ENCODE measurements around the gene PGM5. TPM values are rescaled to one million over a fixed set of nuclear protein-coding genes. Genes with fewer than 3 reads are reported as not detected.

PGM5 gene
- total RNA-seq, 1 donor, result 0.36 TPM

- no peak overlapping the region for H3K27ac ChIP-seq (ENCODE audit: low read depth, low read length)
- no peak overlapping the region for H2AFZ ChIP-seq (ENCODE audit: low read length)
- H3K36me3 ChIP-seq (ENCODE audit: insufficient read depth, low read length), result no peaks in the 10 kb centered on the region
- H3K79me2 ChIP-seq (ENCODE audit: insufficient read depth, low read length), result no peaks in the 10 kb centered on the region
- no peaks in the 10 kb centered on the region for H3K9me3 ChIP-seq (ENCODE audit: low read depth, low read length)
- no peak overlapping the region for H3K4me2 ChIP-seq (ENCODE audit: insufficient read depth, low read length)
- H4K20me1 ChIP-seq (ENCODE audit: insufficient read depth, low read length), result no peaks in the 10 kb centered on the region
- H3K4me3 ChIP-seq (ENCODE audit: insufficient read depth, low read length), result no peak overlapping the region
- no peaks in the 10 kb centered on the region for H3K4me1 ChIP-seq (ENCODE audit: insufficient read depth, low read length)
- H3K27me3 ChIP-seq (ENCODE audit: insufficient read depth, low read length), result no peaks in the 10 kb centered on the region
- TF ChIP-seq CTCF (IDR thresholded peaks at IDR 0.05; ENCODE audit: extremely low read depth, low read depth, low read length), result no peak
- no peak for DNase-seq (ENCODE audit: insufficient read length, low spot score, missing footprints)
These were observed 101.4 kb downstream of the PGM5 start for GRCh38 chr9:68457803-68458202.

GRCh38 chr9:68458918-68459317 lies 102.5 kb downstream of the PGM5 start:
- TF ChIP-seq CTCF (IDR thresholded peaks at IDR 0.05; ENCODE audit: extremely low read depth, low read depth, low read length), result no peak
- Histone ChIP-seq H2AFZ (ENCODE audit: low read length) (no peak overlapping the region), H3K9me3 (ENCODE audit: low read depth, low read length) (no peaks in the 10 kb centered on the region), H4K20me1 (ENCODE audit: insufficient read depth, low read length) (no peaks in the 10 kb centered on the region), H3K27ac (ENCODE audit: low read depth, low read length) (no peak overlapping the region), H3K4me1 (ENCODE audit: insufficient read depth, low read length) (no peaks in the 10 kb centered on the region), H3K4me2 (ENCODE audit: insufficient read depth, low read length) (no peak overlapping the region), H3K79me2 (ENCODE audit: insufficient read depth, low read length) (no peaks in the 10 kb centered on the region), H3K4me3 (ENCODE audit: insufficient read depth, low read length) (no peak overlapping the region), H3K27me3 (ENCODE audit: insufficient read depth, low read length) (no peaks in the 10 kb centered on the region), H3K36me3 (ENCODE audit: insufficient read depth, low read length) (no peaks in the 10 kb centered on the region)
- no peak for DNase-seq (ENCODE audit: insufficient read length, low spot score, missing footprints)

GRCh38 chr9:68462105-68462775 lies 105.8 kb downstream of the PGM5 start:
- Histone ChIP-seq H3K27ac (ENCODE audit: low read depth, low read length) (no peak overlapping the region), H2AFZ (ENCODE audit: low read length) (no peak overlapping the region), H3K4me2 (ENCODE audit: insufficient read depth, low read length) (no peak overlapping the region), H4K20me1 (ENCODE audit: insufficient read depth, low read length) (no peaks in the 10 kb centered on the region), H3K4me1 (ENCODE audit: insufficient read depth, low read length) (no peaks in the 10 kb centered on the region), H3K27me3 (ENCODE audit: insufficient read depth, low read length) (no peaks in the 10 kb centered on the region), H3K9me3 (ENCODE audit: low read depth, low read length) (no peaks in the 10 kb centered on the region), H3K79me2 (ENCODE audit: insufficient read depth, low read length) (no peaks in the 10 kb centered on the region), H3K36me3 (ENCODE audit: insufficient read depth, low read length) (no peaks in the 10 kb centered on the region), H3K4me3 (ENCODE audit: insufficient read depth, low read length) (no peak overlapping the region)
- TF ChIP-seq CTCF (IDR thresholded peaks at IDR 0.05; ENCODE audit: extremely low read depth, low read depth, low read length), result no peak
- no peak for DNase-seq (ENCODE audit: insufficient read length, low spot score, missing footprints)

- H3K9me3 ChIP-seq (ENCODE audit: low read depth, low read length), result no peaks in the 10 kb centered on the region
- no peak overlapping the region for H2AFZ ChIP-seq (ENCODE audit: low read length)
- TF ChIP-seq CTCF (IDR thresholded peaks at IDR 0.05; ENCODE audit: extremely low read depth, low read depth, low read length), result no peak
- H3K36me3 ChIP-seq (ENCODE audit: insufficient read depth, low read length), result no peaks in the 10 kb centered on the region
- H3K4me3 ChIP-seq (ENCODE audit: insufficient read depth, low read length), result no peak overlapping the region
- no peak for DNase-seq (ENCODE audit: insufficient read length, low spot score, missing footprints)
- no peak overlapping the region for H3K27ac ChIP-seq (ENCODE audit: low read depth, low read length)
- no peaks in the 10 kb centered on the region for H3K79me2 ChIP-seq (ENCODE audit: insufficient read depth, low read length)
- H3K4me1 ChIP-seq (ENCODE audit: insufficient read depth, low read length), result no peaks in the 10 kb centered on the region
- no peaks in the 10 kb centered on the region for H3K27me3 ChIP-seq (ENCODE audit: insufficient read depth, low read length)
- no peaks in the 10 kb centered on the region for H4K20me1 ChIP-seq (ENCODE audit: insufficient read depth, low read length)
- H3K4me2 ChIP-seq (ENCODE audit: insufficient read depth, low read length), result no peak overlapping the region
These were observed 113.7 kb downstream of the PGM5 start for GRCh38 chr9:68470067-68470466.

Data from osteoblast (primary cell).